Measurements from ENCODE around the gene GJA10.

- TF ChIP-seq EZH2phosphoT487 (IDR thresholded peaks at IDR 0.05; ENCODE audit: insufficient read depth, low read depth) = no peak
- TF ChIP-seq EZH2 (IDR thresholded peaks at IDR 0.05; ENCODE audit: insufficient read depth, poor library complexity, severe bottlenecking) = no peak
These were observed at the start of gene GJA10 for GRCh38 chr6:89894169-89894568.

Measured in GM23248 (cell line).